GM19452 (cell line): ENCODE results near the gene CSTA.

Experiments
- ATAC-seq: cut with Tn5 transposase; IDR thresholded peaks from one replicate; pipeline ENCODE4 v1.9.1; 2021; ENCODE audit not compliant: unreplicated experiment

Gene CSTA

DNA sequence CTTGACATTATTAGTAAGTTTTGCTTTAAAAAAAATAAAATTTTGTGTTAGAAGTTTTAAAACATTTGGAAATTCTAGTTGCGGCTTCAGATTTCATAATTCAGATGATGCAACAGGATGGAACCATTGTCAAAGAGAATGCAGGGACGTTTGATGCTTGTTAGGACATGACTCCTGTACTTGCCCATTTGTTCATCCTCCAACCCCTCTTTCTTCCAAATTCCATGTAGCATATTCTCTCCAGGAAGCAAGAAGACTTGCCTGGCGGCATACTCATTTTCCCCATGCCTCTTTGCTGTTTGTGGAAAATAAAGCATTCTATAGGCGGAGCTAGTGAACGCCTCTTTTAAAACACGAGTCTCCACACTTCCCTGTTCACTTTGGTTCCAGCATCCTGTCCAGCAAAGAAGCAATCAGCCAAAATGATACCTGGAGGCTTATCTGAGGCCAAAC is at the start of gene CSTA:
Gene CSTA (plus strand): TSS at position 378 of the 453 bp plus-strand sequence. CDS start 45 bp downstream, at position 423.
- no peak for ATAC-seq

DNA sequence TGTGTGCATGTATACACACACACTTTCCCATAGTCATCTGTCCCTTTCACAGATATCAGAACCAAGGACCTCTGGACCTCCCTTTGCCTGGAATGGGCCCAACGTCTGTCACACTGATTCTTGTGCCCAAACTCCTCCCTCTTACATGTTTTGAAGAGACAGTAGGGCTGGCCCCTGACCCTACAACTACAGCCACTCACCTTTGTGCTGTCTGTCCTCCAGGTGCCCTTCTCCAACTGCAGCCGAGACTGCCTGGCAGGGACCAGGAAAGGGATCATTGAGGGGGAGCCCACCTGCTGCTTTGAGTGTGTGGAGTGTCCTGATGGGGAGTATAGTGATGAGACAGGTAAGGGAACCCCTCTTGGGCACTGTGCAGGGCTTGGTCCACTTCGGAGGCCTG is 43.2 kb upstream of the CSTA start:
- no peak for ATAC-seq

DNA sequence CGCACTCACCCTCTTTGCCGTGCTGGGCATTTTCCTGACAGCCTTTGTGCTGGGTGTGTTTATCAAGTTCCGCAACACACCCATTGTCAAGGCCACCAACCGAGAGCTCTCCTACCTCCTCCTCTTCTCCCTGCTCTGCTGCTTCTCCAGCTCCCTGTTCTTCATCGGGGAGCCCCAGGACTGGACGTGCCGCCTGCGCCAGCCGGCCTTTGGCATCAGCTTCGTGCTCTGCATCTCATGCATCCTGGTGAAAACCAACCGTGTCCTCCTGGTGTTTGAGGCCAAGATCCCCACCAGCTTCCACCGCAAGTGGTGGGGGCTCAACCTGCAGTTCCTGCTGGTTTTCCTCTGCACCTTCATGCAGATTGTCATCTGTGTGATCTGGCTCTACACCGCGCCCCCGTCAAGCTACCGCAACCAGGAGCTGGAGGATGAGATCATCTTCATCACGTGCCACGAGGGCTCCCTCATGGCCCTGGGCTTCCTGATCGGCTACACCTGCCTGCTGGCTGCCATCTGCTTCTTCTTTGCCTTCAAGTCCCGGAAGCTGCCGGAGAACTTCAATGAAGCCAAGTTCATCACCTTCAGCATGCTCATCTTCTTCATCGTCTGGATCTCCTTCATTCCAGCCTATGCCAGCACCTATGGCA is 41.1 kb upstream of the CSTA start:
- no peak for ATAC-seq

GRCh38 chr3:122284486-122284885 is 40.6 kb upstream of the CSTA start:
- no peak for ATAC-seq

GRCh38 chr3:122294359-122294758 is 30.7 kb upstream of the CSTA start:
- ATAC-seq = no peak

DNA sequence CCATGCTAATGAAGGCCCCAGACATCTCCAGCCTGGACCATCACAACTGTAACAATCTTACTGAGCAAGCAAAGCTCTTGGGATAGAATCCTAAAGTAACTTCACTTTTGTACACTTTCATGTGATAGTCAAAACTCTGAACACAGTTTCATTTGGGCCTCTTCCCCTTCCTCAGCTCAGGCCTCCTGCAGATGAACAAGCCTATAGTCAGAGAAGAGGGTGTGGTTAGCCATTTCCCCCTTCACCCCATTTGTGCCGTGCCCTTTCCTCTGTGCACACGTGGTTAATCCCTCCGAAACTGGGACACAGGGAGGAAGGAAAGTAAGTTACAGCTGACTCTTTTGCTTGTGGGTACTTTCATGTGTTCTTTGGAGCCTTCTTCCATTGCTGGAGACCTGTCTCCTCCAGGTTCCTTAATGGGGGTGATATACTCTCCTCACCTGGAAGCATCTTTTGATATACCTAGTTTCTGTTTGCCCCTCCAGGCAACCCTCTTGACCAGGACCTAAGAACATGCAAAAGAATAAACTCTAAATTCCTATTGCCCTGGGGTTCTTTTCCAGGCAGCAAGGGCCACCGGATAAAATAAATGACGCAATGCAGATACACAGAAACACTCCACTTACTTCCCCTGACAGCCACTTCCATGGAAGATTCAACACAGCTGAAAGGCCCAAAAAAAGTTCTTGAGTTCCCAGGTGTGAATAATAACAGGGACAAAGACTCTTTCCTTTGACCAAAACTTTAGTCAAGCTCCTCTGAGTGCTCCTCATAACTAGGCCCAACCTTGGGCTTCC is 29.6 kb upstream of the CSTA start:
- no peak for ATAC-seq

- ATAC-seq = peak; percentile 75
Observed at GRCh38 chr3:122298239-122298638, 26.8 kb upstream of the CSTA start.

DNA sequence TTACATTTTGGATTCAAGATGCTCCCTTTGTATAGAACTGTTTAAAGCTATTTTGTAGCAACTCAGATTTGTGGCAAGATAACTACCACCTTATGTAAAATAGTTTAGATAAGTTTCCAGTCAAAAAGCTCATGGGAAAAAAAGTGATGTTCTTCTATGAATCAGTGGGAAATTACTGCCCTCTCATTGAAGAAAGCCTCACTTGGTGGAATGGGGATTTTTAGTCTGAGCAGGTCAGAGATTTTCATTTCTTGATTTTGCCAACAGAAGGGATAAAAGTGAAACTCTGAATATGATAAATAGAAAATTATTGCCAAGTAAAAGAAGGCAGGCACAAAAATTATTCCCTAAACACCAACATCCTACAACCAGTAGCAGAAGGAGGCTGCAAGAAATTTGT is 25.8 kb upstream of the CSTA start:
- ATAC-seq = no peak

DNA sequence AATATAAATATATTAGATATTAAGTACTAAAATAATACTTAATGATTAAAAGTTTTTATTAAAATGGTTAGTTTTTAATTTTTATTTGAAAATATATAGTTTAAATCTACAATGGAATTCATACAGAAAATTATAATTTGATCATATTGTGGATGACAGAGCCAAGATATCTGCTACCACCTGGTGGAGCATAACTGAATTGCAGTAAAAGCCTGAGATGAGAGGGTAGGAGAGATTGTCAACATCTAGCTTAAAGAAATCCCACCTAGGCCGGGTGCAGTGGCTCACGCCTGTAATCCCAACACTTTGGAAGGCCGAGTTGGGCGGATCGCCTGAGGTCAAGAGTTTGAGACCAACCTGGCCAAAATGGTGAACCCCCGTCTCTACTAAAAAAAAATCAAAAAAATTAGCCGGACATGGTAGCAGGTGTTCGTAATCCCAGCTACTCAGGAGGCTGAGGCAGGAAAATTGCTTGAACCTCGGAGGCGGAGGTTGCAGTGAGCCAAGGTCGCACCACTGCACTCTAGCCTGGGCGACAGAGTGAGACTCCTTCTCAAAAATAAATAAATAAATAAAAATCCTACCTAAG is 25.1 kb upstream of the CSTA start:
- ATAC-seq = no peak

- peak; percentile 37 for ATAC-seq
Observed at GRCh38 chr3:122301063-122301462, 24.0 kb upstream of the CSTA start.

GRCh38 chr3:122305818-122306621 is 19.0 kb upstream of the CSTA start:
- no peak for ATAC-seq

- ATAC-seq = no peak
Observed at GRCh38 chr3:122306622-122306953, 18.5 kb upstream of the CSTA start.

DNA sequence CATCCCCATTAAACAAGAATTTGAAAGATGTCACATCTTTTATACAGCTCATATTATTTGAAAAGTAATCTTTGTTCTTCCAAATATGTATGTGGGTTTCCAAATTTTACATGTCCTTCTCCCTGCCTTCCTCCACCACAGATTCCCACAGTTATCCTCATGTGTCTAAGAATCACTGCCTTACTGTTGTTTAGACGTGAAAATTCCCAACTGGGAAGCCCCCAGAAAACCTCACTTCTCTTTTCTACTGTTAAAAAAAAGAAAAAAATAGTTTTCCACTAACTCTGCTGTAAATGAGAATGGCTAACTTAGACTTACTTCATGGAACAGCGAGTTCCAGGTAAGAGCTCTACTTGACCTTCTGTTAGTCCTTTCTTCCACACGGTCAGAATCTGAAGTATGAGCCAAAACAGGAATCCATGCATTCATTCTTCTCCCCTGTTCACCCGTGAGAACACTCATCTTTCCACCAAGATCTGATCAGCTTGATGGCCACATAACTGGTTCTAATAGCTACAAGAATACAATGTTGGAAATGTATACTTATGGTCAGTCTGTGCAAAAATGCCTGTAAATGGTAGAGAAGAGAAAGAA is 17.9 kb upstream of the CSTA start:
- no peak for ATAC-seq

GRCh38 chr3:122307976-122308375 is 17.1 kb upstream of the CSTA start:
- ATAC-seq = no peak

GRCh38 chr3:122310361-122310760 is 14.7 kb upstream of the CSTA start:
- ATAC-seq = no peak

DNA sequence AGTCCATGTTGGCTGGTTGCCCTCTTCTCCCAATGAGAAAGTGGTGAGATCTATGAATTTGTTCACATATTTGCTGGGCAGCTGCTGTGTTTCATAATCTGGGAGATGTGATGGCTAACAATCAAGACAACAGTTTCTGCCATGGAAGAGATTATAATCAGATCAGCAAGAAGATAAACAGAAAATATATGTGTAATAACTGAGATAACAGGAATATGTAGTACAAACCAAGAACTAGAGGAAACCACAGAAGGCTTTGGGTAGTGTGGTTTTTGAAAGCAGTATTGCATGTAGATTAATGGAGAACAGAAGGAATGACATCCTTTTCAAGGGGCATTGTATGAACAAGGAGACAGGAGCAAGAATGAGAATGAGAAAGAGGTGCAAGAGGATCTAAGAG is 12.2 kb upstream of the CSTA start:
- ATAC-seq = no peak

DNA sequence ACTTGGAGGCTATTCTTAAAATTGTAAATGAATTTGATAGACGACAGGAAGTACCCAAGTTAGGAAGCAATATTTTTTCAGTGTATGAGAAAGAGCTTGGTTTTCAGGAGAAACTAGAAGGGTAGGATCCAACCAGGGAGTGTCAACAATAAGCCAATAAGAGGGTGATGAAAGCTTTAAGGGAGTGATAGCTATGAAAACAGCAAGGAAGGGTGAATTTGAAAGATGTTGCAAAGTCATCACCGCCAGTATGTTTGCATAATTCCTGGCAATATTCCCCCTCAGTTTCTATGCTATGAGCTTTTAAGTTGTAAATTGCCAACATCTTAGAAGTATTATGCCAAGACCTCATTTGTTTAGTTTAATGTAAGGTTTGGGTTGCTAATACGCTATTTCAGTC is 11.8 kb upstream of the CSTA start:
- no peak for ATAC-seq

DNA sequence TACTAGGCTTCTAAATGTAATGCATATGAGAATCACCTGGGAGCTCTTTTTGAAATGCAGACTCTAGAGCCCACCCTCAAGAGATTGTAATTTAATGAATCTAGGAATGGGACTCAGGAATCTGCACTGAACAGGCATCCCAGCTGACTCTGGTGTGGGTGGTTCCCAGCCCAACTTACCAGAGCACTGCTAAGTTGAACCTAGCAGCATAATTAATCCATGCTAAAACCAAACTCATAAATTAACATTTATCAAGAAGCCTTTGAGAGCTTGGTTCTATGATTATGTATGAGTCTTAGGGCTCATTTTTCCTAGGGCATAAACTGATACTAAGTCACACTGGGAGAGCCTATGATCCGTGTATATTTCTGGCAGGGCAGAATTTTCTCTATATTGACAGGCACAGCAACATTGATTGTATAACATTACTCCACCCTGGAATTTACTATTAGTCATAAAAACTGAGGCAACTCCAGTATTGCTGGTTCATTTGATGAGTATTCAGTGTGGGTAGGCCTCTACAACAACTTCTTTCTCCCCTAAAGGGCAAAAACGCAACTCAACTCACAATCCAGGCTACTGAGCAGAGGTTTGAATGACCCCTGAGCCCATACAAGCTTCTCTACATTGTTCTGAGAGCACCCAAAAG is 10.7 kb upstream of the CSTA start:
- no peak for ATAC-seq

DNA sequence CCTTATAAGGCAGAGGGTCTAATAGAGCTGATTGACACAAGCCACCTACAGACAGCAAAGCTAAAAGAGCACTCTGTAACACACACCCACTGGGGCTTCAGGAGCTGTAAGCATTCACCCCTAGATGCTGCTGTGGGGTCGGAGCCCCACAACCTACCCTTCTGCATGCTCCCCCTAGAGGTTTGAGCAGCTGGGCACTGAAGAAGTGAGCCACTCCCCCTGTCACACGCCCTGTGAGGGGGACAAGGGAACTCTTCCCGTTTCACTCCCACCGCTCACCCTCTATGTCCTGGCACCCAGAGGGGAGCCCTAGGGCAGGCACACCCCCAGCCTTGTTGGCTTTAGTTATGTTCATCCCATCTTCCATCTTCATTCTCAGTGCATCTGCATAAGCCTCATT is 9.4 kb upstream of the CSTA start:
- no peak for ATAC-seq

DNA sequence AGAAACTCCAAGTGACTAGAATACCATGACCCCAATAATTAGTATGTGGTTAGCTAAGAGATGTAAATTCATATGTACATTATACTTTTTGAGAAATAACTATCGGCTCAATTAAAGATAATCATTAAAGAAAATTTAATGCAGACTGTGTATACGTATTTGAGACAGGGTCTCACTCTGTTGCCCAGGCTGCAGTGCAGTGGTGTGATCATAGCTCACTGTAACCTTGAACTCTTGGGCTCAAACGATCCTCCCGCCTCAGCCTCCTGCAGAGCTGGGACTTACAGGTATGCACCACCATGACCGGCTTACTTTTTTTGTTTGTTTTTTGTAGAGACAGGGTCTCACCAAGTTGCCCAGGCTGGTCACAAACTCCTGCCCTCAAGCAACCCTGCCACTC is 8.7 kb upstream of the CSTA start:
- no peak for ATAC-seq

- no peak for ATAC-seq
Observed at GRCh38 chr3:122318620-122319019, 6.4 kb upstream of the CSTA start.
